Measurements from ENCODE around the gene PACRG.

Gene PACRG

DNA sequence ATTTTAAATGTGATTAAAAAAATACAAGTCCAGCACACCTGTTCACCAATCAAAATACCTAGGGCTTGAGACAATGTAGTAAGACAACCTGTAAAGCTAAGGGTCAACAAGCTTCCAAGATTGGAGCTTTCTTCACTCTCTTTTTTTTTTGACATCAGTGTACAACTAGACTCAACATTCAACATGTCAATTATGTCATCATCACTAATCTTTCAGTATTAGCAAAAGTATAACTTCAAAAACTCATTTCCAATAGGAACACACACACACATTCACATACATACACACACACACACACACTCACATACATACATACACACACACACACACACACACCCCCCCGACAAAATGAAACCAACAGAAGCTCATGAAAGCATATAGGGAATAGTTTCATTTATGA is 26.2 kb upstream of the PACRG start:
- no peaks in the 10 kb centered on the region for H3K4me1 Mint-ChIP-seq
- H3K27ac Mint-ChIP-seq: no peak overlapping the region
- no peak overlapping the region for H3K4me3 Mint-ChIP-seq
- H3K9me3 Mint-ChIP-seq: no peaks in the 10 kb centered on the region
- H3K36me3 Mint-ChIP-seq: no peaks in the 10 kb centered on the region
- DNase-seq (ENCODE audit: low spot score in 2 of 2): no peak
- no peak for ATAC-seq

DNA sequence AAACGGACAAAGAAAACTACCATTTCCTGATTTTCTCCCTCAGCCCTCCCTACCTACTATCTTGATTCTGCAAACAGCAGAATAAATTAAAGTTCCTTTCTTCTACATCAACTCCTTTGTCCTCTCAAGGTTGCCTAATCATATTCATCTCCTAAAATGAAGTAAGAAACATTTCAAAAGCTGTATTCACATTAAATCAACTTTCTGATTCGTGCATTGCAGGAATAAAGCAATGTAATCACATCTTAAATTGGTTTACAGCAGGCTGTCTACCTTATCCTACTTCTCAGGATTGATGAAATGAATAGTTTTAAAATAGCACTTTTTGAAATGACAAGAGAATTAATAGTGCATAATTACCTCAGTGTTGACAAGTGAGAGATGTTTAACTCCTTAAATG is 25.3 kb upstream of the PACRG start:
- Mint-ChIP-seq H3K9me3 (no peaks in the 10 kb centered on the region), H3K36me3 (no peaks in the 10 kb centered on the region), H3K4me1 (no peaks in the 10 kb centered on the region), H3K27ac (no peak overlapping the region), H3K4me3 (no peak overlapping the region)
- no peak for ATAC-seq
- no peak for DNase-seq (ENCODE audit: low spot score in 2 of 2)

DNA sequence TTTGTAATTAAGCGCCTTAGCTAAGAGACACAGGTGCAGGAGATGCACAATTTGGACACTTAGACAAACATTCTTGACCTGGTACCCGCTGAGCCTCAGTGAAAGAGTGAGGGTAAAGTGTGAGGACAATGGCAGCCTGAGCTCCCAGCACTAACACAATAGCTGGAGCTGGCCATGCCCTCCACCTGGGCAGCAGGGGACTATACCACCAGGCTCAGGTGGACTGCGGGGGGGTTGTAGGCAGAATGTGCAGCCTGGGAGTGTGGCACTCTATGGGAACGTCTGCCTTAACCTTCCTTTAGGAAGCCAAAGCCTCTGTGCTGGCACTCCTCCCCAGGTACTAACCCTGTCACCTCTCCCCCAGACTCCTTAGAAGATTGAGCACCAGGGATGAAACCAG is 23.8 kb upstream of the PACRG start:
- H3K9me3 Mint-ChIP-seq: no peaks in the 10 kb centered on the region
- no peak overlapping the region for H3K4me3 Mint-ChIP-seq
- H3K36me3 Mint-ChIP-seq: no peaks in the 10 kb centered on the region
- H3K4me1 Mint-ChIP-seq: no peaks in the 10 kb centered on the region
- ATAC-seq (no peak), DNase-seq (ENCODE audit: low spot score in 2 of 2) (no peak)
- H3K27ac Mint-ChIP-seq: no peak overlapping the region

DNA sequence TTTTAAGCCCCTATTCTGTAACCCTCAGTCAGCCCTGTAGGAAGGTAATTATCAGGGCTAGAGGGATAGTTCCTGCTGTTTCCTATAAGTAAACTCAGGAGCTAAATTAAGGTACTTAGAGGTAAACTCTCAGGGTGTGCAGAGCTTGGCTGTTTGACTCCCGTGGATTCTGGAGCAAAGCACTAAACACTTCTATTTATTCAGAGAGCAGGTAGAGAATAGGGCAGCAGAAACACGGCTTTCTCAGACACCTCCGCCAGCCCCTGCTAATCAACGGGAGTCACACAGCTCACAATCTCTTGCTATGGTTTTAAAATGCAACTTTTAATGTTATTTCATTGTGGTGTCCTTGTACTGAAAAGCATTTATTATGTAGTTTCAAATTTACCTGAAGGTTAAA is 22.0 kb upstream of the PACRG start:
- no peaks in the 10 kb centered on the region for H3K9me3 Mint-ChIP-seq
- ATAC-seq (no peak), DNase-seq (ENCODE audit: low spot score in 2 of 2) (no peak)
- H3K27ac Mint-ChIP-seq: no peak overlapping the region
- H3K4me1 Mint-ChIP-seq: no peaks in the 10 kb centered on the region
- H3K36me3 Mint-ChIP-seq: no peaks in the 10 kb centered on the region
- no peak overlapping the region for H3K4me3 Mint-ChIP-seq

DNA sequence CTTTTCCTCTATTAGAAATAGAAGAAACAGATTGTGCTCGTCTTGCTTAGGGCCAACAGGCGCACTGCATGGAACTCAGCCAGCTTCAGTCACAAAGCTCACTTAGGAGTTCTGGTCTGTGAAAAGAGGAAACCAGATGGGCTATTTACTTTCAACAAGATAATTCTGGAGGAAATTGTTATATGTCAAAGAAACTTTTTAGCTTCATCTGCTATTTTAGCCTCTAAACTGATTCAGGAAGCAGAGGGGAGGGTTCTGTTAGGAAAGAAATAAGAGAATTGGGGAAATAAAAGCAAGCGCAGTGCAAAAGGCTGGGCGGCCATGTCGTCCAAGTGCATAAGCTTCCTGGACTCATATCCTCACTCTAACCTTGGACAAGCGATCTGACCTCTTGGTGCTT is 21.5 kb upstream of the PACRG start:
- H3K4me1 Mint-ChIP-seq: no peaks in the 10 kb centered on the region
- H3K9me3 Mint-ChIP-seq: no peaks in the 10 kb centered on the region
- no peak overlapping the region for H3K27ac Mint-ChIP-seq
- no peak for DNase-seq (ENCODE audit: low spot score in 2 of 2)
- ATAC-seq: no peak
- H3K36me3 Mint-ChIP-seq: no peaks in the 10 kb centered on the region
- H3K4me3 Mint-ChIP-seq: no peak overlapping the region

DNA sequence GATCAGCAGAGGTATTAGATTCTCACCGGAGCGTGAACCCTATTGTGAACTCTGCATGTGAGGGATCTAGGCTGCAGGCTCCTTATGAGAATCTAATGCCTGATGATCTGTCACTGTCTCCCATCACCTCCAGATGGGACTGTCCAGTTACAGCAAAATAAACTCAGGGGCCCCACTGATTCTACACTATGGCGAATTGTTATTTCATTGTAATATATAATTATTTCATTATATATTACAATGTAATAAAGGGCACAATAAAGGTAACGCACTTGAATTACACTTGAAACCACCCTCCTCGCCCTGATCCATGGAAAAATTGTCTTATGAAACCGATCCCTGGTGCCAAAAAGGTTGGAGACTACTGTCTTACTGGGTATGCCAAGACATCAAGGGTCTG is 18.8 kb upstream of the PACRG start:
- ATAC-seq: no peak
- no peak for DNase-seq (ENCODE audit: low spot score in 2 of 2)
- H3K4me3 Mint-ChIP-seq: no peak overlapping the region
- H3K4me1 Mint-ChIP-seq: no peaks in the 10 kb centered on the region
- no peak overlapping the region for H3K27ac Mint-ChIP-seq
- no peaks in the 10 kb centered on the region for H3K36me3 Mint-ChIP-seq
- H3K9me3 Mint-ChIP-seq: no peaks in the 10 kb centered on the region

DNA sequence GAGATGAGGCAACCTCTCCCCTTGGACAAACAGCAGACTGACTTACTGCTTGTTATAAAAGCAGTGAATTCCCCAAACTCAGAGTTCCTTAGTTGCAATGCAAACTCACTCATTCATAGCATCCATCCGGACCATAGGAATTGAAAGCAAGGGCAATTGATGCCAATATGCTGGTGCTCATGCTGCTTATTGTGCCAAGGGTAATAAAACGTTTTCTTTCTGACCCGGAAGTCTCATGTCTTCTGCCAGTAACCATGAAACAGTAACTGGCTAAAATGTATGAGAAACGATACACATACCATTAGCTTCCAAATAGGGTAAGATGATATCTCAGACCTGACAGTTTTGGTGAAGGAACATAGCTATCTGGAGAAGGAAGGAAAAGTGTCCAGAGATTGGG is 18.3 kb upstream of the PACRG start:
- Mint-ChIP-seq H3K9me3 (no peaks in the 10 kb centered on the region), H3K4me3 (no peak overlapping the region), H3K4me1 (no peaks in the 10 kb centered on the region), H3K36me3 (no peaks in the 10 kb centered on the region), H3K27ac (no peak overlapping the region)
- ATAC-seq (no peak), DNase-seq (ENCODE audit: low spot score in 2 of 2) (no peak)

DNA sequence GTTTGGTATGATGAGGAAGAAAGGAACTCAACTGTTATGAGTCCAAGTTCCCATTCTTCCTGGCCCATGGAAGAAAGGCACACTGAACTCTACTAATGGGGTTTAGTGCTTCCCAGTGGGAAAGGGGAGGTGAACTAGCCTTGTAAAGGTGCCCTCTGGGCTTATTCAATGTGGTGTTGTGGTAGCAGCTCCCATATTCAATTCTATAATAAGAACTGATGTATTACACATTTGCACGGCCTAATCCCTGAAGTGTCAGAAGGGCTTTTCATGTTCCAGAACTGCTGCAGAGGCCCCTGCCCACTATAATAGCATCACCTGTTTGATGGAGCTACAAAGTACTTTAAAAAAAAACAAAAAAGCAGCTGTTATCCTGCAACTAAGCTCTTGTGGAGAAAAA is 17.4 kb upstream of the PACRG start:
- no peak overlapping the region for H3K27ac Mint-ChIP-seq
- no peak for DNase-seq (ENCODE audit: low spot score in 2 of 2)
- no peaks in the 10 kb centered on the region for H3K36me3 Mint-ChIP-seq
- H3K4me1 Mint-ChIP-seq: no peaks in the 10 kb centered on the region
- ATAC-seq: no peak
- H3K9me3 Mint-ChIP-seq: no peaks in the 10 kb centered on the region
- H3K4me3 Mint-ChIP-seq: no peak overlapping the region

DNA sequence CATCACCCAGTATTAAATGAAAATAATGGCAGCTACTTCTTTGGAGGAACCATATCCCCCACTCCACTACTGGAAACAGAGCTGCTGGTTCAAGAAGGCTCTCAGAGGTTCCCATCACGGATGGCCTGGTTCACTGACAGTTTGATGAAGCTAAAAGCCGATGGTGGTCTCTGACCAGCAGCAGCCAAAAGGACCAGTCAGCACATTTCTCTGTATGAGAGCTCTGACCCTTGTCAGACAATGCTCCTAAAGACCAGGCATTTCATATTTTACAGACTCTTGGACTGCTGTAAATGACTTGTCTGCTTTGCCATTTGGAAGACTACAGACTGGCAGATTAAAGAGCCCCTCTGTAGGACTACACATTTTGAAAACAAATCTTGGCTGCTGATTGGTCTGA is 16.8 kb upstream of the PACRG start:
- Mint-ChIP-seq H3K4me3 (no peak overlapping the region), H3K9me3 (no peaks in the 10 kb centered on the region), H3K36me3 (no peaks in the 10 kb centered on the region), H3K27ac (no peak overlapping the region), H3K4me1 (no peaks in the 10 kb centered on the region)
- DNase-seq (ENCODE audit: low spot score in 2 of 2) (no peak), ATAC-seq (no peak)

DNA sequence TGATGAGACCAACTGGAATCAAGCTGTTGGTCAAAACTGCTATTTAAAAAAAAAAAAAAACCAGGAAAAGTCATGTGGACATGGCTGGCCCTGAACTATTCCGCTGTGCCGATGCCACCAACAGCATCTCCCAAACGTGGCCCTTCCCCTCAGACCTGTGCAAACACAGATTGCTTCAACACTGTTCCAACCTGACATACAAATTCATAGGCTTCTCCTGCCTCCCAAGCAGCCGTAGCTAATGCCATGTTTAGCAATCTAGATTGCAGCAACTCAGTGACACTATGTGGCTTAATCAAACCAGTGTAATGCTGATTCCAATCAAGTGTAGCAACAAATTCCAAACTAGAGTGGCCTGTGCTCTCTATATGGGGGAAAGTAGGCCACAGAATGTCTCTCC is 16.4 kb upstream of the PACRG start:
- ATAC-seq (no peak), DNase-seq (ENCODE audit: low spot score in 2 of 2) (no peak)
- Mint-ChIP-seq H3K36me3 (no peaks in the 10 kb centered on the region), H3K9me3 (no peaks in the 10 kb centered on the region), H3K27ac (no peak overlapping the region), H3K4me1 (no peaks in the 10 kb centered on the region), H3K4me3 (no peak overlapping the region)

DNA sequence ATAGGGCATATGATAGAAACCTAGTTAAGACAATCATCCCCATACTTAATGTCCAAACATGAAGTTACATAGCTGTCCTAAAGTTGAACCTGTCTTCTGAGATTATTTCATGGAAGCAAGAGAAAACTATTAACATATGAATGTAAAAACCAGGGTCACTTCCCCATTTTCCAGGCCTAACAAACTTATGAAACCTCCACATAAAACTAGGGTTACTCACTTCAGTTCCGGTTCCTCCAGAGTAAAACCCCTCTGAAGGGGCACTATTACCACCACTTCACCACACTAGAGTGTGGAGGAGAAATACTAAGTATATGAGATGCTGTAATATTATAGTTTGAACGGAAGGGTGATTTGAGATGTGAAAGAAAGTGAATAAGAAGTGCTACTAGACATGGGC is 15.1 kb upstream of the PACRG start:
- ATAC-seq (no peak), DNase-seq (ENCODE audit: low spot score in 2 of 2) (no peak)
- no peak overlapping the region for H3K27ac Mint-ChIP-seq
- H3K4me3 Mint-ChIP-seq: no peak overlapping the region
- peaks cover 3% of the 10 kb centered on the region for H3K9me3 Mint-ChIP-seq
- H3K36me3 Mint-ChIP-seq: no peaks in the 10 kb centered on the region
- H3K4me1 Mint-ChIP-seq: no peaks in the 10 kb centered on the region

DNA sequence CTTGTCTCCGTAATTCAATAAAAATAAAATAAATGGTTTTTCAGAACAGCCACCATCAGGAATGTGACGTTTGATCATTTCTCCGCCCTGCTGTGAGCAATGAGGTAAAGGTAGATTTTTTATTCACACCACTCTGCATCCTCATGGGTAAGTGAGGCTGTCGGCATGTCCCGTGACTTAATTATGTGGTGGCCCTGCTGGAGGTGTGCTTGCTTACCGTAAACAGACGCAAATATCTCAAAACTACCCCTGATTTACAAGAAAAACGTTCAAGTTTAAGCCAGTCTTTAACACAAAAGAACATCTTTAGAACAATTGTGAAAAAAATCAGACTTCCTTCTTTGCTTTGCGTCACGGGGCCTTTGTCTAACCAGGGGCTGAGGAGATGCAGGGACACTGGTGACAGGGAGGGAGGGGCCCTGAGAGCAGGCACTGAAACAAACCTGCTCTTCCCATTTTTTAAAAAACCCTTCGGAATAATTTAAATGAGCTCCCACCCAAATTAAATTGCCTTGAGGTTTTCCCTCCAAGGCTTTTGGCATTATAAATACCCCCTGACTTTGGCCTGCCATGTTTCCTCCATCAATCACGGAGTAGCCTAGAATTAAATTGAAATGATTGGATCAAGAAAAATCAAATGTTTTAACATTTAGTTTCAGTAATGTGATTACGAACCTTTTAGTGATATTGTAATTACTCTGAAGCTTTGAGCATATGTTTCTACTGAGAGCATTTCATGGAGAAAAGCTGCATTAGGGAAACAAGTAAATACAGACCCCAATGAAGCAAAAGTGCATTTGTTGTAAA is 13.6 kb upstream of the PACRG start:
- ATAC-seq (no peak), DNase-seq (ENCODE audit: low spot score in 2 of 2) (no peak)
- Mint-ChIP-seq H3K27ac (no peak overlapping the region), H3K36me3 (no peaks in the 10 kb centered on the region), H3K4me3 (no peak overlapping the region), H3K9me3 (peaks cover 3% of the 10 kb centered on the region), H3K4me1 (no peaks in the 10 kb centered on the region)

DNA sequence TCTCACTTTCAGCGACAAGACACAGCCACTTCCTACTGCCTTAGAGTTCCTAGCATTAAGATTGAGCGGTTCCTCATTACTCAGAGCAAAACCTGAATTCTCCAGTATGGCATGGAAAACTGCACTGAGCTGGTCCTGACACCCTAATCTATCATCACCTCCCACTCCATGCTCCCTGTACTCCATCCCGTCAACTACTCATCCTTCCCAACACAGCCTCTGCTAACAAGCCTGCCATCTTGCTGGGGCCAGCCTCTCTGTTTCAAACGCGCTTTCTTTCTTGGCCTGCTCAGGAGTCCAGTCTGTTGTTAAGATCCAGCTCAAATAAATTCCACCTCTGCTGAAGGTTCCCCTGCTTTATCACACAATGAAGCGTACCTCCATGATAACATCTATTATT is 12.2 kb upstream of the PACRG start:
- no peaks in the 10 kb centered on the region for H3K36me3 Mint-ChIP-seq
- ATAC-seq: no peak
- H3K4me3 Mint-ChIP-seq: no peak overlapping the region
- peaks cover 3% of the 10 kb centered on the region for H3K9me3 Mint-ChIP-seq
- no peaks in the 10 kb centered on the region for H3K4me1 Mint-ChIP-seq
- no peak for DNase-seq (ENCODE audit: low spot score in 2 of 2)
- H3K27ac Mint-ChIP-seq: no peak overlapping the region

DNA sequence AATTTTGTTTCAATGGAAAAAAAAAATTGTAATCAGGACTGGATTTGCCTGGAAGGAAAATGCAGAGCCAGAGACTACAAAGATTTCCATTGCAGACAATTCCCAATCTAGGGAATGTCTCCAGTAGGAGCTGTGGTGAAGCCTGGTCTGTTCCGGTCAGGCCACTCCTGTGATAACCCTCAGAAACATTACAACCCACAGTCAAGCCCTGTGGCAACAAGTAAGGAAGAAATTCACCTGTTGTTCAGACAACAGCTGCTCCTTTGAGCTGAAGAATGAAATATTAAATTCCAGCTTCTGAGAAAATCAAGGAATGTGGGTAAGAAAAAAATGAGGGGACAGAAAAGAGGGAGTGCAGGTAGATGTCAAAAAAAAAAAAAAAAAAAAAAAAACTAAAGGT is 8.2 kb upstream of the PACRG start:
- Mint-ChIP-seq H3K27ac (no peak overlapping the region), H3K36me3 (no peaks in the 10 kb centered on the region), H3K4me1 (no peaks in the 10 kb centered on the region), H3K4me3 (no peak overlapping the region), H3K9me3 (peaks cover 3% of the 10 kb centered on the region)
- DNase-seq (ENCODE audit: low spot score in 2 of 2) (no peak), ATAC-seq (no peak)

DNA sequence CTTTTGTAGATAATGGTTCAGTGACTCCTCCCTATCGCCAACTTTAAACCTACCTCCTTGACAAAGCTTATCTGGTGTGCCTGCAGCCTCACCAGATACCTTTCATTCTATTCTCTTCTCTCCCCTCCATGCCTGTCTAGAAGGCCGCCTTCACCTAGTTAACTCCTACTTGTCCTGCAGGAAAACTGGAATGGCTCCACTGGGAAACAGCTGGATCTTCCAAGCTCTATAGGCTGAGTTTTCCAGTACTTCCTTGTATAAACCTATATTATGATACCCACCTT is 6.4 kb upstream of the PACRG start:
- Mint-ChIP-seq H3K4me3 (no peak overlapping the region), H3K9me3 (peaks cover 3% of the 10 kb centered on the region), H3K36me3 (no peaks in the 10 kb centered on the region), H3K4me1 (no peaks in the 10 kb centered on the region), H3K27ac (no peak overlapping the region)
- ATAC-seq: no peak
- no peak for DNase-seq (ENCODE audit: low spot score in 2 of 2)

DNA sequence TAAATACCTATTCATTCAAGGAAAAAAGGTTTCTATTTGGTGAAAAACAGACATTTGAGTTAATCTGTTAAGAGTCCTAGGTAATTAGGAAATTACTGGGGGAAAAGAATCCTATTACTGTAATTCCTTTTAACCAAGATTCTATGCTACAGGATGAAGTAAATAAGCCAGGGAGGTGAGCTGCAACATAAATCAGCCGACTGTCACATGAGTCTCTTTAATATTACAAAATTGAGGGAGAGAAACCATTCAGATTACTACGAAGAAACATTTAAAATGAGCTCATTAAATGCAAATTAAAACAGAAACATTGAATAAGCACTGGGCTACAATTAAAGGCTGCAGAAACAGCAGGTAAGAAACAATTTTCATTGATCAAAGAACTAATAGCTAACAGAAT is 5.5 kb upstream of the PACRG start:
- Mint-ChIP-seq H3K27ac (no peak overlapping the region), H3K36me3 (no peaks in the 10 kb centered on the region), H3K4me1 (peaks cover 6% of the 10 kb centered on the region), H3K9me3 (no peaks in the 10 kb centered on the region), H3K4me3 (no peak overlapping the region)
- ATAC-seq: no peak
- DNase-seq (ENCODE audit: low spot score in 2 of 2): no peak

DNA sequence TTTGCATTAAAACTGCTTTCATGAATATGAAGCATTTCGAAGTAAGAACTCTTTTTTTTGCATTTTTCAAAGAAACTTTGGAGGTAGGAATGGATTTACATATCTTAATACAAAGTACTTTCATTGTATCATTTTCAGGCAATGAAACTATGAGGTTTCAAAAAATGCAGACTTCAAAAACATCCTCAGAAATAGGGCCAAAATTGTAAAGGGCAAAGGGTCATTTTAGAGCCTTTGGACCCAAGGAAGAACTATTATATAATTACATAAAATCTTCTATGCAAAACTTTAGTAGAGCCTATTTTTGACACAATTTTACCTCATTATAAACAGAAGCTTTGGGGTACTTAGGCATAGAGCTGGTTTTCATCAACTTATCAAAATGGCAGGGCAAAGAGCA is 5.1 kb upstream of the PACRG start:
- H3K4me1 Mint-ChIP-seq: peaks cover 6% of the 10 kb centered on the region
- ATAC-seq (no peak), DNase-seq (ENCODE audit: low spot score in 2 of 2) (no peak)
- H3K9me3 Mint-ChIP-seq: no peaks in the 10 kb centered on the region
- no peak overlapping the region for H3K4me3 Mint-ChIP-seq
- H3K36me3 Mint-ChIP-seq: no peaks in the 10 kb centered on the region
- H3K27ac Mint-ChIP-seq: no peak overlapping the region
